Measurements from ENCODE around the gene ING4. TPM values are rescaled to one million over a fixed set of nuclear protein-coding genes. Genes with fewer than 3 reads are reported as not detected.
A peak's percentile ranks its signal among the peaks of the same experiment; 100 is the strongest.

ING4 gene
- total RNA-seq, 1 experiment from 2014 or later, result 20.1 TPM

DNA sequence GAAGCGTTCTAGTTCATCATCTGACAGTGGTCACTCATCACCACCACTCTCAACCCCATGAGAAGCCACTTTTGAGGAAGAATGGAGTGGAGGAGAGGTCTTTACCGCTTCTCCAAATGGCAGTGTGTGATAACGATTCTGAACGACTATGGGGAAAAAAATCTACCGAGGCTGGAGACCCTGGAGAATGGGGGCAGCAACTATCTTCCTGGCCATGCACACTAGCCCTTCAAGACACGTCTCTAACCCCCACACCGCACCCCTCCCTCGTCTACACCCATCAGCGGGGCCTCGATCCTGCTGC, 365 bp downstream of the ING4 start:
- no peaks in the 10 kb centered on the region for H3K79me1 ChIP-seq (ENCODE audit: insufficient read depth, low read depth, low read length, poor library complexity, severe bottlenecking)
- H3K4ac ChIP-seq (ENCODE audit: low read depth, low read length), result no peak overlapping the region
- Mint-ChIP-seq H3K4me3 (peak overlapping the region; percentile 94 to 96), H3K9me3 (no peaks in the 10 kb centered on the region), H3K36me3 (ENCODE audit: insufficient read depth in 1 of 3, low read depth in 3 of 3) (peaks cover 6 to 20% (median 16%) of the 10 kb centered on the region in 3 experiments), H3K27me3 (ENCODE audit: low read depth) (no peaks in the 10 kb centered on the region), H3K27ac (peak overlapping the region; percentile 96 to 99 (median 98)), H3K4me1 (peaks cover 10% of the 10 kb centered on the region in 2 experiments)
- H3K56ac ChIP-seq (ENCODE audit: insufficient read length, low read depth, low read length), result no peak overlapping the region
- no peaks in the 10 kb centered on the region for H3K4me1 ChIP-seq (ENCODE audit: insufficient read depth, low read length)
- DNase-seq, result no peak
- H2BK20ac ChIP-seq (ENCODE audit: low read depth, low read length, poor library complexity, severe bottlenecking), result no peak overlapping the region
- no peak overlapping the region for H2AK5ac ChIP-seq (ENCODE audit: insufficient read length, low read length)
- TF ChIP-seq CTCF (conservative IDR thresholded peaks at IDR 0.05), result no peak
- H3K79me2 ChIP-seq (ENCODE audit: insufficient read depth, low read length), result no peaks in the 10 kb centered on the region
- no CpG with 5 or more reads among the region's 10 CpGs for WGBS (ENCODE audit: extremely low coverage, insufficient read length, low lambda C conversion rate)
- H3K23me2 ChIP-seq (ENCODE audit: insufficient read length, low read depth, low read length, poor library complexity, severe bottlenecking), result peaks cover 4% of the 10 kb centered on the region
- H4K20me1 ChIP-seq (ENCODE audit: control insufficient read depth, insufficient read depth, insufficient read length), result no peaks in the 10 kb centered on the region
- peak overlapping the region; percentile 76 for H3K14ac ChIP-seq (ENCODE audit: insufficient read depth, low read length)
- H2BK120ac ChIP-seq (ENCODE audit: low read depth, low read length, poor library complexity, severe bottlenecking), result no peak overlapping the region
- no peak overlapping the region for H4K91ac ChIP-seq (ENCODE audit: insufficient read length, low read depth, low read length)
- no peak overlapping the region for H2BK5ac ChIP-seq (ENCODE audit: insufficient read length, low read length)
- no peak overlapping the region for H2BK15ac ChIP-seq (ENCODE audit: low read depth, low read length)
- H3K4me2 ChIP-seq (ENCODE audit: insufficient read depth, insufficient read length, low read length), result peak overlapping the region; percentile 88
- H3K9me3 ChIP-seq (ENCODE audit: control insufficient read depth, low read depth, low read length), result no peaks in the 10 kb centered on the region
- peak overlapping the region; percentile 89 for H3K9ac ChIP-seq (ENCODE audit: extremely low read depth, insufficient read length, low read length)
- H3K23ac ChIP-seq (ENCODE audit: insufficient read length, low read depth, low read length), result no peak overlapping the region
- no peak overlapping the region for H4K8ac ChIP-seq (replicated peaks; ENCODE audit: insufficient read length, low read depth, low read length)
- no peak overlapping the region for H2AFZ ChIP-seq (ENCODE audit: low read length)
- no peak overlapping the region for H4K5ac ChIP-seq (ENCODE audit: insufficient read length, low read depth, low read length)
- no peak overlapping the region for H2BK12ac ChIP-seq (ENCODE audit: insufficient read length, low read depth, low read length)
- no peaks in the 10 kb centered on the region for H3K27me3 ChIP-seq (ENCODE audit: insufficient read depth, low read length)
- H3K27ac ChIP-seq (ENCODE audit: insufficient read length, low read depth, low read length), result no peak overlapping the region
- H3K18ac ChIP-seq (ENCODE audit: insufficient read length, low read depth, low read length), result no peak overlapping the region
- H3T11ph ChIP-seq (ENCODE audit: low read length), result no peak overlapping the region

Measured in H9 (cell line).